SK-N-SH treated with all-trans-retinoic acid at 6 μM for 48 hours (cell line): ENCODE measurements around the gene FMN1.

ENCODE experiments used
- ATAC-seq: fragments of 200-7000 bp; cut with Tn5 transposase; 3 replicates; pipeline ENCODE4 v1.9.1; 2020; ENCODE audit warnings: mild to moderate bottlenecking, moderate library complexity
- ARNTL ChIP-seq: fragments of 450-650 bp; formaldehyde crosslinking; IDR thresholded peaks from 2 replicates; pipeline ENCODE4 v1.5.0; 2020; ENCODE audit warnings: low read depth, mild to moderate bottlenecking, moderate library complexity, borderline replicate concordance
- BACH2 ChIP-seq: fragments of 250-450 bp; sonication (Bioruptor Pico); IDR thresholded peaks from 2 replicates; pipeline ENCODE4 v1.9.0; 2021; ENCODE audit warnings: mild to moderate bottlenecking, borderline replicate concordance
- ESRRG ChIP-seq: fragments of 250-450 bp; sonication (Bioruptor Pico); IDR thresholded peaks from 2 replicates; pipeline ENCODE4 v1.6.1; 2021; ENCODE audit warnings: mild to moderate bottlenecking
- GLIS3 ChIP-seq: fragments of 250-450 bp; sonication (Bioruptor Pico); IDR thresholded peaks from 2 replicates; pipeline ENCODE4 v1.5.0; 2020; ENCODE audit warnings: mild to moderate bottlenecking, moderate library complexity
- ISL1 ChIP-seq: fragments of 250-450 bp; sonication (Bioruptor Pico); IDR thresholded peaks from 2 replicates; pipeline ENCODE4 v2.1.2; 2022; ENCODE audit warnings: mild to moderate bottlenecking, moderate library complexity
- OSR1 ChIP-seq: fragments of 250-450 bp; sonication (Bioruptor Pico); IDR thresholded peaks from 2 replicates; pipeline ENCODE4 v1.8.0; 2022; ENCODE audit warnings: moderate library complexity, mild to moderate bottlenecking, inconsistent platforms
- PPARA ChIP-seq: fragments of 250-450 bp; sonication (Bioruptor Pico); IDR thresholded peaks from 2 replicates; pipeline ENCODE4 v1.5.0; 2020; ENCODE audit warnings: mild to moderate bottlenecking, borderline replicate concordance
- RARB ChIP-seq: fragments of 250-450 bp; sonication (Bioruptor Pico); IDR thresholded peaks from 2 replicates; pipeline ENCODE4 v1.8.0; 2021; ENCODE audit warnings: mild to moderate bottlenecking, moderate library complexity
- SNAI2 ChIP-seq: fragments of 250-450 bp; sonication (Bioruptor Pico); IDR thresholded peaks from 2 replicates; pipeline ENCODE4 v1.5.0; 2020; ENCODE audit warnings: mild to moderate bottlenecking, moderate library complexity
- TCF4 ChIP-seq: fragments of 250-450 bp; sonication (Bioruptor Pico); IDR thresholded peaks from 2 replicates; pipeline ENCODE4 v1.8.0; 2021; ENCODE audit warnings: mild to moderate bottlenecking, moderate library complexity, borderline replicate concordance
- TOX ChIP-seq: fragments of 250-450 bp; sonication (Bioruptor Pico); IDR thresholded peaks from 2 replicates; pipeline ENCODE4 v1.8.0; 2021; ENCODE audit warnings: mild to moderate bottlenecking, moderate library complexity, borderline replicate concordance
- ZFP3 ChIP-seq: fragments of 250-450 bp; sonication (Bioruptor Pico); IDR thresholded peaks from 2 replicates; pipeline ENCODE4 v1.5.0; 2020; ENCODE audit warnings: mild to moderate bottlenecking, moderate library complexity
- ZNF565 ChIP-seq: fragments of 450-650 bp; formaldehyde crosslinking; conservative IDR thresholded peaks from 2 replicates; pipeline ENCODE4 v1.5.0; 2020; ENCODE audit warnings: low read depth, mild to moderate bottlenecking, moderate library complexity
- ZNF8 ChIP-seq: fragments of 450-650 bp; formaldehyde crosslinking; IDR thresholded peaks from 2 replicates; pipeline ENCODE4 v1.5.0; 2020; ENCODE audit warnings: mild to moderate bottlenecking, moderate library complexity
- TF ChIP-seq, protein P1 (sequence below): fragments of 250-450 bp; sonication (Bioruptor Pico); IDR thresholded peaks from 2 replicates; pipeline ENCODE4 v1.8.0; 2021; ENCODE audit warnings: low read depth, mild to moderate bottlenecking, moderate library complexity, borderline replicate concordance
- TF ChIP-seq, protein P2 (sequence below): fragments of 250-450 bp; sonication (Bioruptor Pico); IDR thresholded peaks from 2 replicates; pipeline ENCODE4 v1.5.1; 2021; ENCODE audit warnings: mild to moderate bottlenecking, moderate library complexity
- TF ChIP-seq, protein P3 (sequence below): fragments of 250-450 bp; sonication (Bioruptor Pico); IDR thresholded peaks from 2 replicates; pipeline ENCODE4 v1.5.0; 2020; ENCODE audit warnings: mild to moderate bottlenecking, moderate library complexity
- TF ChIP-seq, protein P4 (sequence below): fragments of 250-450 bp; sonication (Bioruptor Pico); IDR thresholded peaks from 2 replicates; pipeline ENCODE4 v1.5.1; 2020; ENCODE audit warnings: low read depth, mild to moderate bottlenecking, moderate library complexity

FMN1 gene

DNA sequence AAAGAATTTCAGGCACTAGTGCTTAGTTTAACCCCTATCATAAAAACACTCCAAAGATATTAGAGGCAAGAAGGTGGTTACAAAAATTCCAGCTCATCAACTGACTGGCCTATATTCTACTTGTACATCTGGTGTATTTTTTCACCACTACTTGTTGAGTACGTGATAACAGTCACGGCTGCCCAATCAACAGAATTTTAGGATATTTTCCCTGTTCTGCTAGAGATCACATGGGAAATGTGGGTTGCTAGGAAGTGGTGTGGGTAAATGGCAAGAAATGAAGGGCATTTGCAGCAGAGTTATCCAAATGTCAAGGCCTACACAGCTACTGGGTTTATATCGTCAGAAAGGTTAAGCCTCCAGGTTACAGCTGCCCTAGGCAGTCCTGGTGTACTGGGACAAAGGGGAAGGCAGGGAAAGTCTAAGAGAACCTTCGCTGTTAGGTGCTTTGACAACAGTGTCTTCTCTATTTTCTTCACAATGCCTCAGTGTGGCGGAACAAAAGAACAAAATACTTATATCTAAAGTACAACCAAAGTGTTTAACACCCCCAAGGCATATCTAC, 81.9 kb downstream of the FMN1 start:
- no peak for TF ChIP-seq BACH2 (CRISPR knock-in tag)
- TF ChIP-seq, protein P1, sequence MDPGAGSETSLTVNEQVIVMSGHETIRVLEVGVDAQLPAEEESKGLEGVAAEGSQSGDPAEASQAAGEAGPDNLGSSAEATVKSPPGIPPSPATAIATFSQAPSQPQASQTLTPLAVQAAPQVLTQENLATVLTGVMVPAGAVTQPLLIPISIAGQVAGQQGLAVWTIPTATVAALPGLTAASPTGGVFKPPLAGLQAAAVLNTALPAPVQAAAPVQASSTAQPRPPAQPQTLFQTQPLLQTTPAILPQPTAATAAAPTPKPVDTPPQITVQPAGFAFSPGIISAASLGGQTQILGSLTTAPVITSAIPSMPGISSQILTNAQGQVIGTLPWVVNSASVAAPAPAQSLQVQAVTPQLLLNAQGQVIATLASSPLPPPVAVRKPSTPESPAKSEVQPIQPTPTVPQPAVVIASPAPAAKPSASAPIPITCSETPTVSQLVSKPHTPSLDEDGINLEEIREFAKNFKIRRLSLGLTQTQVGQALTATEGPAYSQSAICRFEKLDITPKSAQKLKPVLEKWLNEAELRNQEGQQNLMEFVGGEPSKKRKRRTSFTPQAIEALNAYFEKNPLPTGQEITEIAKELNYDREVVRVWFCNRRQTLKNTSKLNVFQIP, result no peak
- no peak for TF ChIP-seq PPARA
- TF ChIP-seq ZNF565, result no peak
- no peak for ATAC-seq

DNA sequence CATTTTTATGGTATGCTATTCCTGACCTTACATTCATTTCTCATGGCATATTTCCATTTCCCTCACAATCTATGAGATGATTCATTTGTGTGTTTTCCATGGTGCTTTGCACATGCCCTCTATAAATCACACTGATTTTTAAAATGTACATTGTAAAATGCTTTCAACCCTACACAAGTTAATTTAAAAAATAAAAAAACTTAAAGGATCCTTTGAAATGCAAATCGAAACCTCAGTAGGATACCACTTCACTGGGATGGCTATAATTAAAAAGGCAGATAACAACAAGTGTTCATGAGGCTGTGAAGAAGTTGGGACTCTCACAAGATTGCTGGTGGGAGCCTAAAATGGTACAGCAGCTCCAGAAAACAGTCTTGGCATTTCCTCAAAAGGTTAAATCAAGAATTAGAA, 83.5 kb downstream of the FMN1 start:
- TF ChIP-seq ISL1 (CRISPR knock-in tag), result peak; percentile 52
- no peak for TF ChIP-seq RARB
- TF ChIP-seq, protein P2, sequence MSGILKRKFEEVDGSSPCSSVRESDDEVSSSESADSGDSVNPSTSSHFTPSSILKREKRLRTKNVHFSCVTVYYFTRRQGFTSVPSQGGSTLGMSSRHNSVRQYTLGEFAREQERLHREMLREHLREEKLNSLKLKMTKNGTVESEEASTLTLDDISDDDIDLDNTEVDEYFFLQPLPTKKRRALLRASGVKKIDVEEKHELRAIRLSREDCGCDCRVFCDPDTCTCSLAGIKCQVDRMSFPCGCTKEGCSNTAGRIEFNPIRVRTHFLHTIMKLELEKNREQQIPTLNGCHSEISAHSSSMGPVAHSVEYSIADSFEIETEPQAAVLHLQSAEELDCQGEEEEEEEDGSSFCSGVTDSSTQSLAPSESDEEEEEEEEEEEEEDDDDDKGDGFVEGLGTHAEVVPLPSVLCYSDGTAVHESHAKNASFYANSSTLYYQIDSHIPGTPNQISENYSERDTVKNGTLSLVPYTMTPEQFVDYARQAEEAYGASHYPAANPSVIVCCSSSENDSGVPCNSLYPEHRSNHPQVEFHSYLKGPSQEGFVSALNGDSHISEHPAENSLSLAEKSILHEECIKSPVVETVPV (CRISPR knock-in tag), result no peak
- TF ChIP-seq ESRRG (CRISPR knock-in tag), result no peak
- TF ChIP-seq TOX (CRISPR knock-in tag), result no peak
- TF ChIP-seq GLIS3 (CRISPR knock-in tag), result no peak
- no peak for TF ChIP-seq ZFP3
- TF ChIP-seq, protein P3, sequence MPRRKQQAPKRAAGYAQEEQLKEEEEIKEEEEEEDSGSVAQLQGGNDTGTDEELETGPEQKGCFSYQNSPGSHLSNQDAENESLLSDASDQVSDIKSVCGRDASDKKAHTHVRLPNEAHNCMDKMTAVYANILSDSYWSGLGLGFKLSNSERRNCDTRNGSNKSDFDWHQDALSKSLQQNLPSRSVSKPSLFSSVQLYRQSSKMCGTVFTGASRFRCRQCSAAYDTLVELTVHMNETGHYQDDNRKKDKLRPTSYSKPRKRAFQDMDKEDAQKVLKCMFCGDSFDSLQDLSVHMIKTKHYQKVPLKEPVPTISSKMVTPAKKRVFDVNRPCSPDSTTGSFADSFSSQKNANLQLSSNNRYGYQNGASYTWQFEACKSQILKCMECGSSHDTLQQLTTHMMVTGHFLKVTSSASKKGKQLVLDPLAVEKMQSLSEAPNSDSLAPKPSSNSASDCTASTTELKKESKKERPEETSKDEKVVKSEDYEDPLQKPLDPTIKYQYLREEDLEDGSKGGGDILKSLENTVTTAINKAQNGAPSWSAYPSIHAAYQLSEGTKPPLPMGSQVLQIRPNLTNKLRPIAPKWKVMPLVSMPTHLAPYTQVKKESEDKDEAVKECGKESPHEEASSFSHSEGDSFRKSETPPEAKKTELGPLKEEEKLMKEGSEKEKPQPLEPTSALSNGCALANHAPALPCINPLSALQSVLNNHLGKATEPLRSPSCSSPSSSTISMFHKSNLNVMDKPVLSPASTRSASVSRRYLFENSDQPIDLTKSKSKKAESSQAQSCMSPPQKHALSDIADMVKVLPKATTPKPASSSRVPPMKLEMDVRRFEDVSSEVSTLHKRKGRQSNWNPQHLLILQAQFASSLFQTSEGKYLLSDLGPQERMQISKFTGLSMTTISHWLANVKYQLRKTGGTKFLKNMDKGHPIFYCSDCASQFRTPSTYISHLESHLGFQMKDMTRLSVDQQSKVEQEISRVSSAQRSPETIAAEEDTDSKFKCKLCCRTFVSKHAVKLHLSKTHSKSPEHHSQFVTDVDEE (CRISPR knock-in tag), result no peak
- 0 out of 3 replicates have a peak, but pooled peaks have one; percentile 13 for ATAC-seq

DNA sequence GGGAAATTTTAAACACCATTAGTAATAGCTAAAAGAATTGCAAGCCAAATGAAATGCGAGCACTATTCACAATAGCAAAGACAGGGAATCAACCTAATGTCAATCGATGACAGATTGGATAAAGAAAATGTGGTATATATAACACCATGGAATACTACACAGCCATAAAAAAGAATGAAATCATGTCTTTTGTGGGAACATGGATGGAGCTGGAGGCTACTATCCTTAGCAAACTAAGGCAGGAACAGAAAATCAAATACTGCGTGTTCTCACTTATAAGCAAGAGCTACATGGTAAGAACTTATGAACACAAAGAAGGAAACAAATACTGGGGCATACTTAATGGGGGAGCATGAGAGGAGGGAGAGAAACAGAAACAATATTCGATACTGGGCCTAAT, 85.2 kb downstream of the FMN1 start:
- no peak for ATAC-seq
- TF ChIP-seq ZNF8 (CRISPR knock-in tag) (peak; percentile 56; the same call in 1 of the 2 replicates), ISL1 (CRISPR knock-in tag) (no peak)
- TF ChIP-seq, all 23 proteins: peak for 1

DNA sequence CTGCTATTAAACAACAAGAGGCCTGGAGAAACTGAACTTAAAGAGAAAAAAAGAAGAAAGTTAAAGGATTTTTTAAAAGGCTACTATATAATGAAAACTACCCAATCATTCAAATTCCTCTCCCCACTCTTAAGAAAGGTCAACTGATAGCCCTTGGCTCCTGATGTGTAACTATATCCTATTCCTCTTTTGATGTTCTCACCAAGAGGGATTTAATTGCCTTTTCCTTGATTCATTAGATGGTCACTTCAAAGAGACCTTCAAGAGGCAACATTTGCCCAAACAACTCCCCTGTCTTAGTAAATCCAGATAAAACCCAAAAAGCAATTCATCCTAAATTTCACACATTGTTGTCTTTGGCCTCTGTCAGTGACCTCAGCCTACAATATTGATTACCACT, 86.0 kb downstream of the FMN1 start:
- no peak for ATAC-seq
- TF ChIP-seq RARB (no peak), BACH2 (CRISPR knock-in tag) (no peak), ESRRG (CRISPR knock-in tag) (no peak), GLIS3 (CRISPR knock-in tag) (no peak), ZNF8 (CRISPR knock-in tag) (no peak), ARNTL (CRISPR knock-in tag) (no peak), TCF4 (no peak), PPARA (no peak), SNAI2 (no peak), OSR1 (CRISPR knock-in tag) (no peak)
- TF ChIP-seq, protein P3 (CRISPR knock-in tag), result no peak
- TF ChIP-seq, protein P4, sequence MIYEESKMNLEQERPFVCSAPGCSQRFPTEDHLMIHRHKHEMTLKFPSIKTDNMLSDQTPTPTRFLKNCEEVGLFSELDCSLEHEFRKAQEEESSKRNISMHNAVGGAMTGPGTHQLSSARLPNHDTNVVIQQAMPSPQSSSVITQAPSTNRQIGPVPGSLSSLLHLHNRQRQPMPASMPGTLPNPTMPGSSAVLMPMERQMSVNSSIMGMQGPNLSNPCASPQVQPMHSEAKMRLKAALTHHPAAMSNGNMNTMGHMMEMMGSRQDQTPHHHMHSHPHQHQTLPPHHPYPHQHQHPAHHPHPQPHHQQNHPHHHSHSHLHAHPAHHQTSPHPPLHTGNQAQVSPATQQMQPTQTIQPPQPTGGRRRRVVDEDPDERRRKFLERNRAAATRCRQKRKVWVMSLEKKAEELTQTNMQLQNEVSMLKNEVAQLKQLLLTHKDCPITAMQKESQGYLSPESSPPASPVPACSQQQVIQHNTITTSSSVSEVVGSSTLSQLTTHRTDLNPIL (CRISPR knock-in tag), result no peak
